SH-SY5Y (cell line): ENCODE results near the gene SMAD3.

Experiments used
- GATA2 ChIP-seq: IDR thresholded peaks from 2 replicates; pipeline ENCODE4 v1.6.1; 2011; ENCODE audit warnings: mild to moderate bottlenecking, low read depth, low read length
- GATA3 ChIP-seq: IDR thresholded peaks from 2 replicates; pipeline ENCODE4 v1.6.1; 2011; ENCODE audit warnings: low read depth, mild to moderate bottlenecking, low read length, moderate library complexity

- TF ChIP-seq GATA2 (no peak), GATA3 (no peak)
Measured at GRCh38 chr15:67174446-67174845, 109.0 kb downstream of the SMAD3 start.
